Activated T-cell treated with anti-CD3 and anti-CD28 coated beads, Interleukin-2, amount 50 U/mL, for 24 hours (primary cell): ENCODE results near the gene ANKRD44.
A peak's percentile ranks its signal among the peaks of the same experiment; 100 is the strongest.

Experiments used
- DNase-seq: peaks from one replicate; pipeline ENCODE4 v3.0.0-alpha.2; 2020
- H3K27ac Mint-ChIP-seq: 2 replicates; pipeline ENCODE4 v1.8.0; 2020; ENCODE audit warnings: mild to moderate bottlenecking, mixed read lengths
- H3K27me3 Mint-ChIP-seq: 2 replicates; pipeline ENCODE4 v1.8.0; 2020; ENCODE audit warnings: mixed read lengths
- H3K36me3 Mint-ChIP-seq: 2 replicates; pipeline ENCODE4 v1.8.0; 2020; ENCODE audit warnings: low read depth, mixed read lengths
- H3K4me1 Mint-ChIP-seq: 2 replicates; pipeline ENCODE4 v1.8.0; 2020; ENCODE audit warnings: low read depth, mixed read lengths
- H3K4me3 Mint-ChIP-seq: 2 replicates; pipeline ENCODE4 v1.8.0; 2020; ENCODE audit warnings: mild to moderate bottlenecking, moderate library complexity, mixed read lengths
- H3K9me3 Mint-ChIP-seq: 2 replicates; pipeline ENCODE4 v1.8.0; 2020; ENCODE audit warnings: mixed read lengths

ANKRD44 gene

GRCh38 chr2:196994764-196995163 is 315.8 kb downstream of the ANKRD44 start:
- H3K9me3 Mint-ChIP-seq, result no peaks in the 10 kb centered on the region
- peaks cover 28% of the 10 kb centered on the region for H3K4me1 Mint-ChIP-seq
- peak overlapping the region; percentile 66 for H3K27ac Mint-ChIP-seq
- no peak for DNase-seq
- H3K36me3 Mint-ChIP-seq, result peaks cover 89% of the 10 kb centered on the region
- H3K4me3 Mint-ChIP-seq, result no peak overlapping the region
- no peaks in the 10 kb centered on the region for H3K27me3 Mint-ChIP-seq

GRCh38 chr2:196993617-196994016 is 317.0 kb downstream of the ANKRD44 start:
- DNase-seq, result no peak
- peaks cover 39% of the 10 kb centered on the region for H3K4me1 Mint-ChIP-seq
- H3K9me3 Mint-ChIP-seq, result no peaks in the 10 kb centered on the region
- H3K27ac Mint-ChIP-seq, result peak overlapping the region; percentile 51
- no peaks in the 10 kb centered on the region for H3K27me3 Mint-ChIP-seq
- H3K4me3 Mint-ChIP-seq, result no peak overlapping the region
- H3K36me3 Mint-ChIP-seq, result peaks cover 91% of the 10 kb centered on the region

GRCh38 chr2:196992466-196992865 is 318.1 kb downstream of the ANKRD44 start:
- Mint-ChIP-seq H3K9me3 (no peaks in the 10 kb centered on the region), H3K4me1 (peaks cover 51% of the 10 kb centered on the region), H3K4me3 (no peak overlapping the region), H3K27ac (peak overlapping the region; percentile 97), H3K36me3 (peaks cover 84% of the 10 kb centered on the region), H3K27me3 (no peaks in the 10 kb centered on the region)
- DNase-seq, result no peak

GRCh38 chr2:196990788-196991461 is 319.7 kb downstream of the ANKRD44 start:
- DNase-seq, result no peak
- H3K27ac Mint-ChIP-seq, result peak overlapping the region; percentile 97
- peaks cover 62% of the 10 kb centered on the region for H3K4me1 Mint-ChIP-seq
- H3K36me3 Mint-ChIP-seq, result peaks cover 87% of the 10 kb centered on the region
- H3K9me3 Mint-ChIP-seq, result no peaks in the 10 kb centered on the region
- no peaks in the 10 kb centered on the region for H3K27me3 Mint-ChIP-seq
- no peak overlapping the region for H3K4me3 Mint-ChIP-seq

- Mint-ChIP-seq H3K4me1 (peaks cover 71% of the 10 kb centered on the region), H3K4me3 (no peak overlapping the region), H3K36me3 (peaks cover 87% of the 10 kb centered on the region), H3K27ac (peak overlapping the region; percentile 97), H3K27me3 (no peaks in the 10 kb centered on the region), H3K9me3 (peaks cover 3% of the 10 kb centered on the region)
- DNase-seq, result no peak
Observed at GRCh38 chr2:196990092-196990491, 320.5 kb downstream of the ANKRD44 start.

GRCh38 chr2:196989496-196989895 is 321.1 kb downstream of the ANKRD44 start:
- Mint-ChIP-seq H3K27ac (peak overlapping the region; percentile 97), H3K9me3 (peaks cover 6% of the 10 kb centered on the region), H3K27me3 (no peaks in the 10 kb centered on the region), H3K4me3 (no peak overlapping the region), H3K36me3 (peaks cover 85% of the 10 kb centered on the region), H3K4me1 (peaks cover 74% of the 10 kb centered on the region)
- no peak for DNase-seq

GRCh38 chr2:196988639-196989038 is 321.9 kb downstream of the ANKRD44 start:
- H3K27ac Mint-ChIP-seq, result peak overlapping the region; percentile 97
- H3K9me3 Mint-ChIP-seq, result peaks cover 9% of the 10 kb centered on the region
- H3K27me3 Mint-ChIP-seq, result no peaks in the 10 kb centered on the region
- peaks cover 76% of the 10 kb centered on the region for H3K4me1 Mint-ChIP-seq
- no peak for DNase-seq
- H3K36me3 Mint-ChIP-seq, result peaks cover 82% of the 10 kb centered on the region
- H3K4me3 Mint-ChIP-seq, result peak overlapping the region; percentile 54

- H3K36me3 Mint-ChIP-seq, result peaks cover 74% of the 10 kb centered on the region
- DNase-seq, result no peak
- H3K9me3 Mint-ChIP-seq, result peaks cover 9% of the 10 kb centered on the region
- H3K4me3 Mint-ChIP-seq, result peak overlapping the region; percentile 54
- peak overlapping the region; percentile 97 for H3K27ac Mint-ChIP-seq
- H3K4me1 Mint-ChIP-seq, result peaks cover 75% of the 10 kb centered on the region
- H3K27me3 Mint-ChIP-seq, result no peaks in the 10 kb centered on the region
Observed at GRCh38 chr2:196987649-196988364, 322.8 kb downstream of the ANKRD44 start.

GRCh38 chr2:196987298-196987648 is 323.3 kb downstream of the ANKRD44 start:
- Mint-ChIP-seq H3K36me3 (peaks cover 70% of the 10 kb centered on the region), H3K4me3 (peak overlapping the region; percentile 54), H3K27me3 (no peaks in the 10 kb centered on the region), H3K4me1 (peaks cover 73% of the 10 kb centered on the region), H3K27ac (peak overlapping the region; percentile 97), H3K9me3 (peaks cover 13% of the 10 kb centered on the region)
- DNase-seq, result no peak

- Mint-ChIP-seq H3K36me3 (peaks cover 54% of the 10 kb centered on the region), H3K9me3 (peaks cover 13% of the 10 kb centered on the region), H3K4me3 (no peak overlapping the region), H3K27me3 (no peaks in the 10 kb centered on the region), H3K27ac (peak overlapping the region; percentile 82), H3K4me1 (peaks cover 61% of the 10 kb centered on the region)
- DNase-seq, result no peak
Observed at GRCh38 chr2:196985511-196986183, 324.9 kb downstream of the ANKRD44 start.

- Mint-ChIP-seq H3K27ac (peak overlapping the region; percentile 82), H3K36me3 (peaks cover 46% of the 10 kb centered on the region), H3K27me3 (no peaks in the 10 kb centered on the region), H3K4me1 (peaks cover 53% of the 10 kb centered on the region), H3K4me3 (no peak overlapping the region), H3K9me3 (peaks cover 13% of the 10 kb centered on the region)
- DNase-seq, result no peak
Observed at GRCh38 chr2:196984903-196985302, 325.7 kb downstream of the ANKRD44 start.

GRCh38 chr2:196983934-196984333 is 326.6 kb downstream of the ANKRD44 start:
- peaks cover 43% of the 10 kb centered on the region for H3K4me1 Mint-ChIP-seq
- no peak overlapping the region for H3K4me3 Mint-ChIP-seq
- H3K36me3 Mint-ChIP-seq, result peaks cover 37% of the 10 kb centered on the region
- H3K9me3 Mint-ChIP-seq, result peaks cover 13% of the 10 kb centered on the region
- no peaks in the 10 kb centered on the region for H3K27me3 Mint-ChIP-seq
- peak overlapping the region; percentile 31 for H3K27ac Mint-ChIP-seq
- no peak for DNase-seq

- Mint-ChIP-seq H3K27ac (no peak overlapping the region), H3K9me3 (peaks cover 21% of the 10 kb centered on the region), H3K4me1 (peaks cover 18% of the 10 kb centered on the region), H3K36me3 (peaks cover 14% of the 10 kb centered on the region), H3K4me3 (no peak overlapping the region), H3K27me3 (no peaks in the 10 kb centered on the region)
- no peak for DNase-seq
Observed at GRCh38 chr2:196980473-196980872, 330.1 kb downstream of the ANKRD44 start.

GRCh38 chr2:196980001-196980400 is 330.6 kb downstream of the ANKRD44 start:
- H3K27ac Mint-ChIP-seq, result no peak overlapping the region
- H3K27me3 Mint-ChIP-seq, result no peaks in the 10 kb centered on the region
- peaks cover 9% of the 10 kb centered on the region for H3K36me3 Mint-ChIP-seq
- no peak overlapping the region for H3K4me3 Mint-ChIP-seq
- DNase-seq, result no peak
- H3K4me1 Mint-ChIP-seq, result peaks cover 17% of the 10 kb centered on the region
- peaks cover 18% of the 10 kb centered on the region for H3K9me3 Mint-ChIP-seq

GRCh38 chr2:196977507-196977906 is 333.1 kb downstream of the ANKRD44 start:
- H3K27me3 Mint-ChIP-seq, result no peaks in the 10 kb centered on the region
- peaks cover 9% of the 10 kb centered on the region for H3K9me3 Mint-ChIP-seq
- H3K27ac Mint-ChIP-seq, result no peak overlapping the region
- DNase-seq, result no peak
- no peaks in the 10 kb centered on the region for H3K36me3 Mint-ChIP-seq
- H3K4me3 Mint-ChIP-seq, result no peak overlapping the region
- H3K4me1 Mint-ChIP-seq, result peaks cover 14% of the 10 kb centered on the region
